ENCODE data around the gene INSRR.

- TF ChIP-seq CTCF (IDR thresholded peaks at IDR 0.05) = no peak
- no peak for TF ChIP-seq POLR2AphosphoS5 (IDR thresholded peaks at IDR 0.05)
- TF ChIP-seq POLR2A (IDR thresholded peaks at IDR 0.05) = no peak
Observed at GRCh38 chr1:156839426-156840109, 19.3 kb downstream of the INSRR start.
